Measurements from ENCODE around the gene GLTP. TPM values are rescaled to one million over a fixed set of nuclear protein-coding genes. Genes with fewer than 3 reads are reported as not detected.
"Not testable (repeated sequence)": the region's sequence is repeated elsewhere in the genome, so short reads cannot be mapped to it uniquely, and the experiment has no call there.

GLTP gene, protein sequence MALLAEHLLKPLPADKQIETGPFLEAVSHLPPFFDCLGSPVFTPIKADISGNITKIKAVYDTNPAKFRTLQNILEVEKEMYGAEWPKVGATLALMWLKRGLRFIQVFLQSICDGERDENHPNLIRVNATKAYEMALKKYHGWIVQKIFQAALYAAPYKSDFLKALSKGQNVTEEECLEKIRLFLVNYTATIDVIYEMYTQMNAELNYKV
- total RNA-seq (2014; rRNA removed; shearing (Covaris generic)): 31.3 and 35.4 TPM in 2 replicates
- polyA plus RNA-seq (2015; cell fraction: cytosol; rRNA removed): 25.1 and 28.3 TPM in 2 replicates
- polyA plus RNA-seq (2015; cell fraction: nucleus; rRNA removed): 1.1 and 3.2 TPM in 2 replicates

DNA sequence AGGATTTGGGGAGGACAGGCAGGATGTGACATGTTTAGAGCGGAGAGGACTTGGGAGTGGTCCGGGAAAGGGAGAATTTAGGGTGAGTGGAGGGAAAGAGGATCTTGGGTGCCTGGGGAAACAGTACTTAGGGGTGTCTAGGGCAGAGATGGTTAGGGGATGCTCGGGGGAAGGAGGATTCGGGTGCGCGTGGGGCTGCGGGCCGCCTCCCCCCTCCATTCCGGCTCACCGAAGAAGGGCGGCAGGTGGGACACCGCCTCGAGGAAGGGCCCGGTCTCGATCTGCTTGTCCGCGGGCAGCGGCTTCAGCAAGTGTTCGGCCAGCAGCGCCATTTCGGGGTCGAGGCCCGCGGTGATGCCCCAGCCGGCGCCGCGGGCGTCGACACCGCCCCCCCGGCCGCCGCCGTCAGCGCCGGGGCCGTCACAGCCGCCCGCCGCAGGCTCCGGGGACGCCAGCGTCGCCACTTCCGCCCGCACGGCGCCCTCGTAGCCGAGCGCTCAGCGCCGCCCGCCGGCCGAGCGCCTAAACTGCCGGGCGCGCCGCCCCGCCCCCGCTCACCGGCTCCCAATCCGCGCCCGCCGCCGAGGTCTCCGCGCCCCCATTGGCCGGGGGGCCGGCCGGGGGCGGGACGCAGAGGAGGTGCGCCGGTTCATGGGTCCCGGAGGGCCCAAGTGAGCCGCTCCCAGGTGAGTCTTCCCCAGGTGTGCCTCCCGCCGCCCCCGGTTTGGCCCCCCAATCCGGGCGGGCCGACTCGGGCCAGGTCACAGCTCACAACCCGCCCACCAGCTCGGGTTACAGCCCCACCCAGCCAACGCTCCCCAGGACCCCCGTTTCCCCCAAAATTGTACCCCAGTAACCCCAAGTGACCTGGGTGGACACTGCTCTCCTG, at the start of gene GLTP:
Gene GLTP, minus strand, starts transcription at position 499 of the 889 bp plus-strand sequence. Its CDS starts 167 bp downstream, at position 332.
- peak; percentile 81 for DNase-seq (ENCODE audit: low read depth, low spot score)
- in situ Hi-C loops (cut with HindIII; ENCODE audit: low pct_unique_long_range_greater_than_20kb, low sequenced_read_pairs): no loop called here

DNA sequence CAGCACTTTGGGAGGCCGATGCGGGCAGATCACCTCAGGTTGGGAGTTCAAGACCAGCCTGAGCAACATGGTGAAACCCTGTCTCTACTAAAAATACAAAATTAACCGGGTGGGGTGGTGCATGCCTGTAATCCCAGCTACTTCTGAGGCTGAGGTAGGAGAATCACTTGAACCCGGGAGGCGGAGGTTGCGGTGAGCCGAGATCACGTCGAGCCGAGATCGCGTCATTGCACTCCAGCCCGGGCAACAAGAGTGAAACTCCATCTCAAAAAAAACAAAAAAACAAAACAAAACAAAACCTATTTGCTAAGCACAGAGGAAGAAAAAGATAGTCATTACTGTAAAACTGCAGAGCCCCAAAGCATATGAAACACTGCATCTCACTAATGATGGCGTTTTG, 49.0 kb upstream of the GLTP start:
- DNase-seq (ENCODE audit: low read depth, low spot score); in situ Hi-C loops (cut with HindIII; ENCODE audit: low pct_unique_long_range_greater_than_20kb, low sequenced_read_pairs): not testable (repeated sequence)

DNA sequence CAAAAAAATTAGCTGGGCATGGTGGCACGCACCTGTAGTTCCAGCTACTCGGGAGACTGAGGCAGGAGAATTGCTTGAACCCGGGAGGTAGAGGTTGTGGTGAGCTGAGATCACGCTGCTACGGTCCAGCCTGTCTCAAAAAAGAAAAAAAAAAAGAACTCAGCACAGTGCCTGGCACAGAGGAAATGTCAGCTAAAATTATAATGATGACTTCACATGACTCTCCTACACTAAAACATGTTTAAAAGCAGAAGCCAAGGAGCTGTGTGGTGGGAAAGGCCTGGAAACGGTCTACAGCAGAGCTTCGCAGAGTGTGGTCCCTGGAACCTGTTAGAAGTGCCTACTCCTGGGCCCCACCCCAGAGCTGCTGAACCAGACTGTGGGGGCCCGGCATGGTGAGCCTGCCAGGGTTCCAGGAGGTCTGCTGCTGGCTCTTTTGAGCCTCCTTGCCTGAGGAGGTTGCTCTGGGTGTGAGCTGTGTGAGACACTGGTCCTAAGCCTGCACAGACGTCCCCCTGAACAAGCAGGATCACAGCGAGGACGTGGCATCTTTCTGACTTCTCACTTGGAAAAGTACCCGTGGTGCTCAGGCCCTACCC, 47.8 kb upstream of the GLTP start:
- in situ Hi-C loops (cut with HindIII; ENCODE audit: low pct_unique_long_range_greater_than_20kb, low sequenced_read_pairs): no loop called here
- DNase-seq (ENCODE audit: low read depth, low spot score): no peak

DNA sequence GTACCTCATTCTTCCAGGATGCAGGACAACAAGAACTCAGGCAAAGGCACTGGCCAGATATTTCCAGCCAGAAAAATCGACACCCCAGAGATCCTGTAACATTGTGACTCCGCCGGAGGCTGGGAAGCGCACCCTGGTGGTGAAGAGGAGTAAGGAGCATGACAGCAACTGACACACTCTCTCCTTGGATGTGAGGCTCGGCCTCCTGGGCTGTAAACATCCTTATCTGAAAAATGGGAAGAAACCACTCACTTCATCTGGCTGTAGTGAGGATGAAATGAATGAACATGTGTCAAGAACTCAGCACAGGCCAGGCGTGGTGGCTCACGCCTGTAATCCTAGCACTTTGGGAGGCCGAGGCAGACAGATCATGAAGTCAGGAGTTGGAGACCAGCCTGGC, 47.3 kb upstream of the GLTP start:
- peak; percentile 71 for DNase-seq (ENCODE audit: low read depth, low spot score)
- in situ Hi-C loops (cut with HindIII; ENCODE audit: low pct_unique_long_range_greater_than_20kb, low sequenced_read_pairs): no loop called here

DNA sequence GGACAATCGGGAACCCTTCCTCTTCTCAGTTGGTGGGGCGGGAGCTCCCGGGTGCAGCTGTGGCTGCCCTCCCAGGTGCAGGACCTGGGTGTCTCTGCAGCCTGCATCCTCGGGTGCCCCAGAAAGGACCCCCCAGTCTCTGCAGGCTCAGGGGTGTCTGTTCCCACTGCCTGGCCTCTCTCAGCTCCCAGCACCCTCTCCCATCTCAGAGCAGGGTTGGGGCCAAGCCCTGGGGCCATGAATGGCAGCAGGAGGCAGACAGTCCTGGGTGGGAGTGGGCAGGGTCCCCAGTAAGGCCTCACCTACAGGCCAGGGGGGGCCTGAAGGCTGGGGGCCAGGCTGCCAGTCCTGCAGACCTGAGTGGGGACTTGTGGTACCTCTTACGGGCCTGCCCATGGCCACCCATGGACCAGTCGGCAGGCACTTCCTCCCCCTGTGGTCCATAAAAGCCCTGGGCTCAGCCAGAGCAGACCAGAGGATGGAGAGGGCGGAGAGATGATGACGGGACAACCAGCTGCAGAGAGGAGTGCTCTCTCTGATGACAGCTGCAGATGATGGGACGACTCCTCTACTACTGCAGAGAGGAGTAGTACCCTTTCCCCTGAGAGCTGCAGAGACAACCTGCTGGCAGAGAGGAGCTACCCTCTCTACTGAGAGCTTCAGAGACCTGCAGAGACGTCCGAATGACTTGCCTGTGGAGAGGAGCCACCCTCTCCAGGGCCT, 46.3 kb upstream of the GLTP start:
- in situ Hi-C loops (cut with HindIII; ENCODE audit: low pct_unique_long_range_greater_than_20kb, low sequenced_read_pairs): no loop called here

DNA sequence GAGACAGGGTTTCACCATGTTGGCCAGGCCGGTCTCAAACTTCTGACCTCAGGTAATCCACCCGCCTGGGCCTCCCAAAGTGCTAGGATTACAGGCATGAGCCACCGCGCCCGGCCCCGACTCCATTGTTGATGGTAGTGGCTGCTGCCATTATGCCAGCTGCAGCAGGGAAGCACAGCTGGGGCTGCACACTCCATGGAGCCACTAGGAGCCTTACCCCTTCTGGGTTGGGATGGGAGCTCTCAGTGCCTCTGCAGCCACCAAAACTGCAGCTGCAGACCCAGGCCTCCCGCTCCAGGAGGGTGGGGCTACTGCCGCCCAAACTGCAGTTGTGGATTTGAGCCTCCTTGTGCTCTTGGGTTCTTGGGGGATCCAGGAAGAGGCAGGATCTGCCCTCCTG, 45.7 kb upstream of the GLTP start:
- in situ Hi-C loops (cut with HindIII; ENCODE audit: low pct_unique_long_range_greater_than_20kb, low sequenced_read_pairs): no loop called here
- DNase-seq (ENCODE audit: low read depth, low spot score): no peak

More for the DNA sequence above, 46.3 kb upstream of the GLTP start:
- no peak for DNase-seq (ENCODE audit: low read depth, low spot score)

DNA sequence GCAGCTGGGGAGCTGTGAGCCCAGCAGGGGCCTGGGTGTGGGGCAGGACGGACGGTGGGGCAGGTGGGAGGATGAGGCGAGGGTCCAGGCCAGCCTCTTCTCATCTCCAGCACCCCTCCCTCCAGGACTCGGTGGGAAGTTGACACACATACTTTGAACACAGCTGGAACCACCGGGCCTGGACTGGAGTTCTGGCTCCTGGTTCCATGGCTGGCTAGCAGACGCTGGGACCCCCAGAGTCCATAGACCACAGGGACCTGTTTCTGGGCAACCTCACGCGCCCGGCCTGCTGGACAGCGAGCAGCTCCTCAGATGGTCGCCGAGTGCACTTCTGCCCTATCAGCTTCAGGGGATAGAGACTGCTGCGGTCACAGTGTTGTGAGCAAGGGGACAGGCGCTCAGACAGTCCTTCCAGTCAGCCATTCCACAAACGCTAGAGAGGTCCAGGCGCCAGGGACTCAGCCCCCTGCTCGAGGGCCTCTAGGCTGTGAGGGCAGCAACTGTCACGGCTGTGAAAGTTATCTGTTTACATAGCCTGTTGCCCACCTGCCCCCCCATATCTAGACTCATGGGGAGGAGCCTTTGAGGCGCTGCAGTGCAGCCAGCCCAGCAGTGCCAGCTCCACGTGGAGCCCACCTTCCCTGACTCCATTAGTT, 45.0 kb upstream of the GLTP start:
- no peak for DNase-seq (ENCODE audit: low read depth, low spot score)
- in situ Hi-C loops (cut with HindIII; ENCODE audit: low pct_unique_long_range_greater_than_20kb, low sequenced_read_pairs): no loop called here

DNA sequence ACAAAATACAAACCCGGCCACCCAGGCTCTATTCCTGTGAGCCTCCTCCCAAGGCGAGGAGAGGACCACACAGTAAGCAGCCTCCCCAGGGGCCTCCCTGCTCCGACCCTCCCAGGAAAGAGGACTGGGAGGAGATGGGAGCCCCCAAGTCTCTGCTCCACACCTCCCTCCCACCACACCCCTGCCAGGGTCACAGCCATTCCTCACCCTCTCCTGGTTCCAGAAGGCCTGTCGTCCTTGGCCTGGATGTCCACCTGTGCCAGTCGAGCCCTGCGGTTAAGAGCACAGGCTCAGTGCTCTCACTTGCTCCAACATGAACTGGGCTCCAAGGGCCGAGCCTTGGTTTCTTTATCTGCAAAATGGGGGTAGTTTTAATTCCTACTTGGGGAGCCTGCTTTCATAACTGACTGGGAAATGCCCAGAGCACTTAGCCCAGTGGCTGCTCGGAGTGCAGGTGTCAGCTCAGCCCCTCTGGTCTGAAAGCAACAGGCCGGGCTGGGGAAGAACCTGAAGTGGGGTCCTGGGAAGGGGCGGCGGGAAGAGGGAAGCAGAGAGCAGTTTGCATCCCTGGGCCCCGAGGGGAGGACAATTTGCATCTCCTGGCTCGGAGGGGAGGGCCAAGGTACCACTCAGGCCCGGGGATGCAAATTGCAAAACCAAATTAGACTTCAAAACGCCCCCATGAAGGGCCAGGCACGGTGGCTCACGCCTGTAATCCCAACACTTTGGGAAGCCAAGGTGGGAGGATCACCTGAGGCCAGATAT, 43.3 kb upstream of the GLTP start:
- no peak for DNase-seq (ENCODE audit: low read depth, low spot score)
- in situ Hi-C loops (cut with HindIII; ENCODE audit: low pct_unique_long_range_greater_than_20kb, low sequenced_read_pairs): no loop called here

DNA sequence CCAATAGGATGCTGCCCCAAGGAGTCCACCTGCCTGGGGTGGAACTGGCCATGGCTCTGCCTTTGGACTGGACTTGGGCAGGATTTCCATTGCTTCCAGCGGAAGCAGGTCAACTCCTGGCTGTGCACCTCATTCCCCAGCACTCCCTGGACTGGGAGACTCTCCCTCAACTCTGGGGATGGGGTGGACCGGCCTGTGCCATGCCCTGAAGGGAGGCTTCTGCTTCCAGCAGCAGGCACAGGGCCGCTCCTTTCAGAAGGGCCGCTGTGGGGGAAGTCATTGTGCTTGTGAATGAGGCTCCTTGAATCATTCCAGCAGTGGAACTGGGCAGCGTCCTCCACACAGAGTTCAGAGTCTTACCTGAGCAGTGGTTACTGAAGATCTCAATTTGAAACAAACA, 42.7 kb upstream of the GLTP start:
- DNase-seq (ENCODE audit: low read depth, low spot score): no peak
- in situ Hi-C loops (cut with HindIII; ENCODE audit: low pct_unique_long_range_greater_than_20kb, low sequenced_read_pairs): no loop called here

DNA sequence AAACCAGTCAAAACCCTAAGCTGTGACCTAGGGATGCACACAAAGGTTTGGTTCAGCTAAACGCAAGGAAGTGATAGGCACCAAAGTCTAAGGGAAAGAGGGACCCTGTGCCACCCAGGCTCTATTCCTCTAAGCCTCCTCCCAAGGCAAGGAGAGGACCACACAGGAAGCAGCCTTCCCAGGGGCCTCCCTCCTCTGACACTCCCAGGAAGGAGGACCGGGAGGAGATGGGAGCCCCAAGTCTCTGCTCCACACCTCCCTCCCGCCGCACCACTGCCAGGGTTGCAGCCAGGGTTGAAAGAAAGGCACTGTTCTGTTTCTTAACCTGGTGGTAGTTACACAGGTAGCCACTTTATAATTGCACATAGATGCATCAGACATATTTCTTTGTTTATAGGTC, 41.6 kb upstream of the GLTP start:
- no peak for DNase-seq (ENCODE audit: low read depth, low spot score)
- in situ Hi-C loops (cut with HindIII; ENCODE audit: low pct_unique_long_range_greater_than_20kb, low sequenced_read_pairs): no loop called here

DNA sequence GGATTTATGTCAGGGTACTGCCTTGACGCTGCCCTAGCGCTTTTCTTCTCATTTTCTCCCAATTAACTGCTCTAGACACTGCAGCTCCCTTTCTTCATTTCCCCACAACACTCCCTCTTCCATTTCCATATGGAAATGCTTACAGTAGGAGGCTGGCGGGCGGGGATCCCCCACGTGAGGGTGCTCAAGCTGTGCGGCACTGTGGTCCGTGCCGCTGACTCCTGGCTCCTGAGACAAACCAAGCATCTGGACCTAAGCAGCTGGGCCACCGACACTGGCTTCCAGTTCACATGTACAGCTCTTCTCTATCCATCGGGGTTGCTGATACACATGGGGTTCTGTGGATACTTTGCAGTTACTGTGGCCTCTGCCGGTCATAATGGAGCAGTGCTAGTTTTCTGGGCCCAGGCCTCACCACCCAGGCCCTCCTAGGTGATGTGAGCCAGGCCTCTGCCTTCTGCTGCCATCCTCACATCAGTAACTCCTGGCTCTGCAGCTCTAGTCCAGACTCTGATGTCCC, 40.0 kb upstream of the GLTP start:
- in situ Hi-C loops (cut with HindIII; ENCODE audit: low pct_unique_long_range_greater_than_20kb, low sequenced_read_pairs): no loop called here
- DNase-seq (ENCODE audit: low read depth, low spot score): no peak

DNA sequence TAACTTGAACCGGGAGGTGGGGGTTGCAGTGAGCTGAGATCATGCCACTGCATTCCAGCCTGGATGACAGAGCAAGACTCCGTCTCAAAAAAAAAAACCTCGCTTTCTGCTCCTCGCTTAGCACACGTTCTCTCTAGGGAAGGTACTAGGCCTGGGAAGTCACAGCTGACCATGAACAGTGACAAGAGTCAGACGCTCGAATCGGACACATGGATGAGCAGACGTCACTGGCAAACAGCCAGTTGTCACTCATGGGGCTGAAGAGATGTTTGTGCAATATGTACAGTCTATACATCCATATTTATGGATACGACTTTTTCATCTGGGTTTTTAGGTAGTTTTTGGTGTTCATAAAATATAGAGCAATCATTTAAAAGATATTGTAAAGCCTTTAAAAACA, 39.1 kb upstream of the GLTP start:
- no peak for DNase-seq (ENCODE audit: low read depth, low spot score)
- in situ Hi-C loops (cut with HindIII; ENCODE audit: low pct_unique_long_range_greater_than_20kb, low sequenced_read_pairs): no loop called here

DNA sequence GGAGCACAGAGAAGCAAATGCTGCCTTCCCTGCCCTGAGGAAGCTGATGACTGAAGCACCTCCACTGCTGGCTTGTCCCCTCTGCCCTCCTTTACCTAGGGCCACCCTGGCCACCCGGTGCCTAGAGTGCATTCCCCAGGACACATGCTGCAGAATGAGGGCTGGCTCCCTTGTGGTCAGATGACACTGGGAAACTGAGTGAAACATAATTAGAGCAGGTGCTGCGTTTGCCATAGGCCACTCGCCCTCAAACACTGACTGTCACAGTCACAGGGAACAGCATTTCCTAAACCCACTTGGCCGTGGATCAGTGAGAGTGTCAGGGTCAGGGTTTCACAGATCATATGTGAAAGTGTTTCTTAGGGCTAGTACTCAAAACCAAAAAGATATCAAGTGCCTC, 35.7 kb upstream of the GLTP start:
- in situ Hi-C loops (cut with HindIII; ENCODE audit: low pct_unique_long_range_greater_than_20kb, low sequenced_read_pairs): no loop called here
- no peak for DNase-seq (ENCODE audit: low read depth, low spot score)

DNA sequence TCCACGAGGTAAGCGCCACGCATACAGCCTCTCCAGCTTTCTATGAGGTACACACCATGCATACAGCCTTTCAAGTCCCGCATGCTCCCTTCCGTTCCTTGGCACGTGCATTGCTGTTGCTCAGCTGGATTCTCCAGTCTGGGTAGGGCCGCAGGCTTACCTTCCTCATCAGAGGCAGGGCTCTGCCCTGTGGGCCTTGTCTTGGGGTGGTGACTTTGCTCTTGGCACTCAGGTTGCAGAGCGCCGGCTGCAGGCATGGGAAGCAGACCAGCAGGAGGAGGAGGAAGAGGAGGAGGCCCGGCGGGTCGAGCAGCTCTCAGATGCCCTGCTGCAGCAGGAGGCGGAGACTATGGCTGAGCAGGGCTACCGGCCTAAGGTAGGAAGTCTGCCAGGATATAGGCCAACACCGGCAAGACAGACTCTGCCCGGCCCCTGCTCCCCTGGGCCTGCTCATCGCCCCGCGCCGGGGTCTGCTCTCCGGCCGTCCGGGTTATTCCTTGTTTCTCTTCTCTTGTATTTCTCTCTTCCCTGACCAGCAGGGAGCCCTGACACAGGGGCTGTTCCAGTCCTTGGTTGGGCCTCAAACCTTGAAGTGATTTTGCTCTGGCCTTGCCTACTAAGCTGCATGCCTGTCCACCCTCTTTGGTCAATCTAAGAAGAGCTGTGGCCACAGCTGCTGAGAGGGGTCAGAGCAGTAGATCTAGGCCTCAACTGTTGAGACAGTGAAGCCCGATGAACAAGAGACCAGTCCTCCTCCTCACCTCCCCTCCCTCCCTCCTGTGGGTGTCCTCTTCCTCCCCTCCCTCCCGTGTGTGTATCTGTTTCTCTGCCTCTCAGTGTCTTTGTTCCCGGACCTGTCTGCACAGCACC, 35.1 kb upstream of the GLTP start:
- no peak for DNase-seq (ENCODE audit: low read depth, low spot score)
- in situ Hi-C loops (cut with HindIII; ENCODE audit: low pct_unique_long_range_greater_than_20kb, low sequenced_read_pairs): no loop called here

DNA sequence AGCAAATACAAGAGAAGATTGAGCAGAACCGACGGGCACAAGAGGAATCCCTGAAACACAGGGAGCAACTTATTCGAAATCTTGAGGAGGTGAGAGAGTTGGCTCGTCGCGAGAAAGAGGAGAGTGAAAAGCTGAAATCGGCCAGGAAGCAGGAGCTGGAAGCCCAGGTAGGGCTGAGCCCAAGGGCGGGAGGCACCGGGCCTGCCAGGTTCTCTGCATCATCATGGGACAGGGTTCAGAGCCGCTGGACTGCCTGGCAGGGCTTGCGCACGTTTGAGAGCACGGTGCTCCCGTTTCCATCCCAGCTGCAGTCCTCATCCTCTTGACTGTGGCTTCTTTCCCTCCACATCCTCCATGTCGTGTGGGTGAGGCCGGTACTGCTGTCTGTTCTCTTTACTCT, 34.1 kb upstream of the GLTP start:
- in situ Hi-C loops (cut with HindIII; ENCODE audit: low pct_unique_long_range_greater_than_20kb, low sequenced_read_pairs): no loop called here

DNA sequence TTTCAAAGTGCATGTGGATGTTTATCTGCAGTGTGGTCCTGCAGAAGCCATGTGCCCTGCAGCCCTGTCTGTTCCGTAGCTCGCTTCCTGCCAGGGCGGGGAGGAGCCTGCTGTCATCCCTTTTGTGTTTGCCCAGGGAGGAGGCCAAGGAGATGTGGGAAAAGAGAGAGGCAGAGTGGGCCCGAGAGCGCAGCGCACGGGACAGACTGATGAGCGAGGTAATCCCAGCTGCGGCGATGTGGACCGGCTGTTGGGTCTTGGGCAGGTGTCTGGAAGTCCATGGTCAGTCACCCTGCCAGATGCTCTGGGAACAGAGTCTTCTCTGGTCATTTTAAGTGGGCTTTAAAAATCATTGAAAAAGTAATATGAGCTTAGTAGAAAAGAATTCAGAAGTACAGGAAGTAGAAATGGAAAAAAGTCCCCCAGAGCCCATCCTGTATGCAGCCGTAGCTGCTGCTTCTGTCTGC, 32.5 kb upstream of the GLTP start:
- DNase-seq (ENCODE audit: low read depth, low spot score): no peak
- in situ Hi-C loops (cut with HindIII; ENCODE audit: low pct_unique_long_range_greater_than_20kb, low sequenced_read_pairs): no loop called here

More for the DNA sequence above, 34.1 kb upstream of the GLTP start:
- DNase-seq (ENCODE audit: low read depth, low spot score): no peak

Measured in SK-MEL-5 (cell line).